ENCODE measurements around the gene VSIG10.

The VSIG10 gene

GRCh38 chr12:118060301-118061010, 43.4 kb downstream of the VSIG10 start:
- DNase-seq (ENCODE audit: low read depth in 4 of 4, low spot score in 1 of 4): no peak

DNA sequence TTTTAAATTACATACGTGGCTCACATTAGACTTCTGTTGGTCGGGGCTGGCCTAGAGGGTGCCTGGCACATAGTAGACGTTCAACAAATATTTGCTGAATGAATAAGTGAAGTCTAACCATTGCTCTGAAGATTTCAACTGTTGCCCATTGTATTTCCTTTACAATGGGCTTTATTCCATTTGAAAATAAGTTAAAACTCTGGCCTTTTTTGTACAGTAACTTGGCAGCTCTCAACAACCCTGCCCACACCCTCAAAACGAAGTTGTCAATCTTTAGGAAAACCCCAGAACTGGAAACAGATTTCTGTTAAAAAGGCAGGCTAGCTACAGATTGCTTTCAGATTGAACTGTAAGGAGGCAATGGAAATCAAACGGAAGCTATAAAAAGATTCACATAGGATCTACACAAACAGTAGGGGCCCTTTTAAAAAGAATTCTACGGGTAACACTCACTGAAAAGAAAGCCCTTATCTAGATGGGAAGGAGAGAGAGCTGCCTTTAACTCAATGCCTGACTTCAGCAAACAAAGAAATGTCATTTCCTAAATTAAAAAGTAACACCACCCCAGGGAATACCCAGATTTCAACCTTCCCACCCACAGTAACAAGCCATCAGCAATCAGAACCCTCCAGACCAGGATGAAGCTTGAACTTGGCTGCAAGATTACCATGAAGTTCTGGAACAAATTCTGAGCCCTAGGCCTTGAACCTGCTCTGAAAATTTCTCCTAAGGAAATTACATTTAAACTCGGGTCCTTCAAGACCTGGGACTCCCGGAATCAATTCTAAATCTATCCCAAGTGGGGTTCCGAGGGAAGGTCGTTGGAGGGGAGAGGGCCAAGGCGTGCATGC, 44.2 kb downstream of the VSIG10 start:
- no peak for DNase-seq (ENCODE audit: low read depth in 4 of 4, low spot score in 1 of 4)

- DNase-seq (ENCODE audit: low read depth in 4 of 4, low spot score in 1 of 4): no peak
Measured at GRCh38 chr12:118058881-118059280, 44.9 kb downstream of the VSIG10 start.

DNA sequence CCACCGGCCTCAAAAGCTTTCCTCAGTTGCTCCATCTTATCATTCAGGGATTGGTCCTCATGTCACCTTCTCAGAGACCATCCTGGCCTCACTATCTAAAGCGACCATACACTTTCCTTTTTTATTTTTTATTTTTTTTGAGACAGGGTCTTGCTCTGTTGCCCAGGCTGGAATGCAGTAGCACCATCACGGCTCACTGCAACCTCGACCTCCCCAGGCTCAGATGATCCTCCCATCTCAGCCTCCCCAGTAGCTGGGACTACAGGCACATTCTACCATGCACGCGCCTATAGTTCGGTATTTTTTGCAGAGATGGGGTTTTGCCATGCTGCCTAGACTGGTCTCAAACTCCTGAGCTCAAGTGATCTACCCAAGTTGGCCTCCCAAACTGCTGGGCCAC, 45.6 kb downstream of the VSIG10 start:
- no peak for DNase-seq (ENCODE audit: low read depth in 4 of 4, low spot score in 1 of 4)

GRCh38 chr12:118055865-118056773, 47.7 kb downstream of the VSIG10 start:
- no peak for DNase-seq (ENCODE audit: low read depth in 4 of 4, low spot score in 1 of 4)

- DNase-seq (ENCODE audit: low read depth in 4 of 4, low spot score in 1 of 4): peak; percentile 47 to 64 (median 53)
Measured at GRCh38 chr12:118055144-118055557, 48.7 kb downstream of the VSIG10 start.

- DNase-seq (ENCODE audit: low read depth in 4 of 4, low spot score in 1 of 4): no peak
Measured at GRCh38 chr12:118053071-118053985, 50.5 kb downstream of the VSIG10 start.

- no peak for DNase-seq (ENCODE audit: low read depth in 4 of 4, low spot score in 1 of 4)
Measured at GRCh38 chr12:118052324-118053070, 51.3 kb downstream of the VSIG10 start.

GRCh38 chr12:118050972-118051910, 52.6 kb downstream of the VSIG10 start:
- DNase-seq (ENCODE audit: low read depth in 4 of 4, low spot score in 1 of 4): no peak

DNA sequence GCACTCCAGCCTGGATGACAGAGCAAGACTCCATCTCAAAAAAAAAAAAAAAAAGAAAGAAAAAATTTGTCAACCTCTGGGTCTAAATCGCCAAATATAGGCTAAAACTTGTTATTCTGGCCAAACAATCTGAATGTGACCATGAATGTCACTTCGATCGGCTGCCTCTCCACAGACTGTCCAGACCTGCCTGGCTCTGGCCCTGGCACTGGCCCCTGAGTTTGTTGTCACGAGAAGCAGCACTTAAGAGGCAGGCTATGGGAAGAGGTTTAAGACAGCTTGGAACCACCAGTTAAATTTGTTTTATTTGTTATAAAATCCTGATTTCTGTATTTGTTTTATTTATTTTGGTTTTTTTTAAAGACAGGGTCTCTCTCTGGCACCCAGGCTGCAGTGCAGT, 57.4 kb downstream of the VSIG10 start:
- no peak for DNase-seq (ENCODE audit: low read depth in 4 of 4, low spot score in 1 of 4)

GRCh38 chr12:118044577-118044976, 59.2 kb downstream of the VSIG10 start:
- DNase-seq (ENCODE audit: low read depth in 4 of 4, low spot score in 1 of 4): no peak

GRCh38 chr12:118044075-118044474, 59.7 kb downstream of the VSIG10 start:
- no peak for DNase-seq (ENCODE audit: low read depth in 4 of 4, low spot score in 1 of 4)

- DNase-seq (ENCODE audit: low read depth in 4 of 4, low spot score in 1 of 4): no peak
Measured at GRCh38 chr12:118042091-118042490, 61.7 kb downstream of the VSIG10 start.

DNA sequence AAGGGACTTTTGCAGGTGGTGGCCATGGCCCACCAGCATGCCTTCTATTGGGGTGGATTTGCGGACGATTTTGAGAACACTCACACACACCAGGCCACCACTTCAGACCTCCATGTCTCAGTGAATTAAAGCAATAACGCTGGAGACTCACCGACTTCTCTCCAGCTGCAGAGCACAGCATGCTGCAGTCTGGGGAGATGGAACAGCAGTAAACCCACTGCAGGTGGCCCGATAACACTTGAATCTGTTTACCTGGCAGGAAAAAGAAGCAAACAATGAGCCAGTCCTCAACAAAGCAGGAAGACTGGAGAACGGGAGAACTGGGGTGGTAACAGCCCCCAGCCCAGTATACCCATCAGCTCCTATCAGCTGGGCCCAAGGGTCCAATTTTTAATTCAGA, 65.7 kb downstream of the VSIG10 start:
- no peak for DNase-seq (ENCODE audit: low read depth in 4 of 4, low spot score in 1 of 4)

GRCh38 chr12:118036672-118037411, 67.0 kb downstream of the VSIG10 start:
- no peak for DNase-seq (ENCODE audit: low read depth in 4 of 4, low spot score in 1 of 4)

- DNase-seq (ENCODE audit: low read depth in 4 of 4, low spot score in 1 of 4): no peak
Measured at GRCh38 chr12:118035190-118036041, 68.4 kb downstream of the VSIG10 start.
